Kidney epithelial cell (primary cell): ENCODE results near the gene CLEC11A. TPM values are rescaled to one million over a fixed set of nuclear protein-coding genes. Genes with fewer than 3 reads are reported as not detected.

Experiments
- DNase-seq: peaks from one replicate; pipeline ENCODE4 v3.0.0-alpha.2; 2010; ENCODE audit warnings: low read depth
- H3K27me3 ChIP-seq: 2 replicates; pipeline ENCODE4 v1.6.0; 2011; ENCODE audit warnings: low read length; ENCODE audit not compliant: control insufficient read depth, insufficient read depth
- H3K36me3 ChIP-seq: 2 replicates; pipeline ENCODE4 v1.5.1; 2011; ENCODE audit warnings: low read length; ENCODE audit not compliant: control insufficient read depth, insufficient read depth
- H3K4me3 ChIP-seq: 2 replicates; pipeline ENCODE4 v1.5.1; 2011; ENCODE audit warnings: low read depth, mild to moderate bottlenecking, control low read depth, low read length
- total RNA-seq: library from RNA; depleted of rRNA; stranded (reverse); fragments of >200 nt; gene quantifications from 2 replicates; pipeline ENCODE4 v1.2.3, GENCODE V29; 2015
- TF ChIP-seq, protein P1 (sequence below): IDR thresholded peaks from 2 replicates; pipeline ENCODE4 v1.5.1; 2011; ENCODE audit warnings: mild to moderate bottlenecking, moderate library complexity, low read length, control low read depth, inconsistent platforms; ENCODE audit not compliant: insufficient read depth, poor library complexity, severe bottlenecking

CLEC11A gene
- total RNA-seq, 1 donor from 2014 or later: 6.0 TPM

DNA sequence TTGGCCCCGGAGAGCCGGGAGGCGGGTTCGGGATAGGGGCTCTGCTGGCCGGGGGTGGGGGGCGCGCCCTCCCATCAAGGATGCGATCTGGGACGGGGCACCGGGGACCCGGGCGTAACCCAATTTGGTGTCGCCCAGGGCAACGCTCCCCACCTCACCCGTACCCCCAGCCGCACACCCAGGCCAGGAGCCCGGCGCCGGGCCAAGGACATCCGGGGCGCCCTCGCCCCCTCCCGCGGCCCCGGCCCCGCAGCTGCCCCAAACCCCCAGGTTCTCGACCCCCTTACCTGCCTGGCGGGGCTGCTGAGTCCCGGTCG is 4.1 kb upstream of the CLEC11A start:
- Histone ChIP-seq H3K4me3 (peak overlapping the region; percentile 48), H3K36me3 (no peaks in the 10 kb centered on the region), H3K27me3 (peaks cover 30% of the 10 kb centered on the region)
- DNase-seq: no peak
- TF ChIP-seq, protein P1, sequence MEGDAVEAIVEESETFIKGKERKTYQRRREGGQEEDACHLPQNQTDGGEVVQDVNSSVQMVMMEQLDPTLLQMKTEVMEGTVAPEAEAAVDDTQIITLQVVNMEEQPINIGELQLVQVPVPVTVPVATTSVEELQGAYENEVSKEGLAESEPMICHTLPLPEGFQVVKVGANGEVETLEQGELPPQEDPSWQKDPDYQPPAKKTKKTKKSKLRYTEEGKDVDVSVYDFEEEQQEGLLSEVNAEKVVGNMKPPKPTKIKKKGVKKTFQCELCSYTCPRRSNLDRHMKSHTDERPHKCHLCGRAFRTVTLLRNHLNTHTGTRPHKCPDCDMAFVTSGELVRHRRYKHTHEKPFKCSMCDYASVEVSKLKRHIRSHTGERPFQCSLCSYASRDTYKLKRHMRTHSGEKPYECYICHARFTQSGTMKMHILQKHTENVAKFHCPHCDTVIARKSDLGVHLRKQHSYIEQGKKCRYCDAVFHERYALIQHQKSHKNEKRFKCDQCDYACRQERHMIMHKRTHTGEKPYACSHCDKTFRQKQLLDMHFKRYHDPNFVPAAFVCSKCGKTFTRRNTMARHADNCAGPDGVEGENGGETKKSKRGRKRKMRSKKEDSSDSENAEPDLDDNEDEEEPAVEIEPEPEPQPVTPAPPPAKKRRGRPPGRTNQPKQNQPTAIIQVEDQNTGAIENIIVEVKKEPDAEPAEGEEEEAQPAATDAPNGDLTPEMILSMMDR: no peak

DNA sequence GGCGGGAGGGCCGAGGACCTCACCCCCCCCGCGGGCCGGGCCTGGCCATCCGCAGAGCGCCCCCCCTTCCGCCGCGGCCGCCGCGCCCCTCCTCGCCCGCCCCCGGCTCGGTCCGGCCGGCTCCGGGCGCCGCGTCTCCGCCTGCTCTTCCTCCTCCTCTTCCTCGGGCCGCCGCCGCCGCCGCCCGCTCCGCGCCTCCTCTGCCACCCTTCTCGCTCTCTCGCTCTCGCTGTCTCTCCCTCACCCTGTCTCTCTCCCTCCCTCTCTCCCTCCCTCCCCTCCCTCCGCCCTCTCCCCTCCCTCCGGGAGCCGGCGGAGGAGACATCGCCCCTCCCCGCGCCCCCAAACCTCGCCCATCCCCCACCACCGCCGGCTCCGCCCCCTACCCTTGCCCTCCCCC is 3.6 kb upstream of the CLEC11A start, which contains the start of gene SHANK1:
Gene SHANK1, minus strand, starts transcription at position 237 of the 400 bp plus-strand sequence. CDS start 2,883 bp downstream, outside the sequence.
- H3K27me3 ChIP-seq: peaks cover 30% of the 10 kb centered on the region
- H3K36me3 ChIP-seq: no peaks in the 10 kb centered on the region
- TF ChIP-seq, protein P1: no peak
- H3K4me3 ChIP-seq: peak within 1 kb of the TSS; percentile 48
- DNase-seq: no peak

DNA sequence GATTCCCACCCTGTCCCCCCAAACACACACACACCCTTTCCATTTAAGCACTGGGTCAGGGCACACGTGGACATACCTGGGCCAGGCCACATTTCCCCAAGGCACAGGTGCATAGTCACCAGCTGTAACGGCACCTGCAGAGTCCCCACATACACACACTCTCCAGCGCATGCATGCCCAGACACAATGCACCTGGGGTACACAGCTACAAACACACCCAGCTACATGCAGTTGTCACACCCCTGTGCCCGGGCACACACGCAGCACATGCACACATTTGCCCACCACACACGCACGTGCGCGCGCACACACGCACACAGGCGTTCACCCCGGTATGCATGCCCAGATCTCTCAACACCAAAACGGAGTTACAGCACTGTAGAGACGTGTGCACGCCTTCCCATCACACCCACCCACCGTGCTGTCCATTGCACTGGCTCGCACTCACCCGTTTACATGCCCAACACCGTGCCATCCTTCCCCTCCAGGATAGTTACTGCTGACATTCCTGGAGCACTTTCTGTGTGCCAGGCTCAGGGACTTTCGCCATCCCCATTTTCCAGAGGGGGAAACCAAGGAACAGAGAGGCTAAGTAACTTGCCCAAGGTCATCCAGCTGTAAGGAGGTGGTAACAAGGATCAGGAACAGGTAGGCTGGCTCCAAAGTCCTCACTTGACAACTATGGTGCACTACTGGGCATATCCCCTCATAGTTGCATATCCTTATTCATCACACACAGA is 2.8 kb upstream of the CLEC11A start:
- TF ChIP-seq, protein P1: no peak
- no peak overlapping the region for H3K4me3 ChIP-seq
- H3K36me3 ChIP-seq: no peaks in the 10 kb centered on the region
- peaks cover 30% of the 10 kb centered on the region for H3K27me3 ChIP-seq
- no peak for DNase-seq

DNA sequence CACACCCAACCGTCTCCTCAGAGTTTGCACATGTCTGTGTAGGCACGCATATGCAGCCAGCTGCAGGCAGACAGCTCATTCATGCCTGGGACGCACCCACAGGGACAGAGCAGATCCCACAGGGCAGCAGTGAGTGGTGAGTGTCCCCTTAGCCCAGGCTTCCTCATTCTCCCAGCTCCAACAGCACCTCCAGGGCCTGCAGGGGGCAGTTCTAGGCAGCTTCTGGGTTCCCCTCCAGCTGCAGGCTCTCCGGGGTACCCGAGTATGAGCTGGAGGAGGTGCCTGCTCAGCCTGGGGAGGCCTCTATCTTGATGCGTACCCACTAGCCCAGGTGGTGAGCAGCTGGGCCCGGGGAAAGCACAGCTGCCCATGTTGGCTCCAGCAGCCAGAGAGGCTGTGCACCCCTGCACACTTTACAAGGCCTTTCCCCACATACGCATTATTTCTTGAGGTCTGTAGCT is 2.2 kb upstream of the CLEC11A start:
- Histone ChIP-seq H3K36me3 (no peaks in the 10 kb centered on the region), H3K4me3 (no peak overlapping the region), H3K27me3 (peaks cover 28% of the 10 kb centered on the region)
- TF ChIP-seq, protein P1: peak; percentile 2
- no peak for DNase-seq

DNA sequence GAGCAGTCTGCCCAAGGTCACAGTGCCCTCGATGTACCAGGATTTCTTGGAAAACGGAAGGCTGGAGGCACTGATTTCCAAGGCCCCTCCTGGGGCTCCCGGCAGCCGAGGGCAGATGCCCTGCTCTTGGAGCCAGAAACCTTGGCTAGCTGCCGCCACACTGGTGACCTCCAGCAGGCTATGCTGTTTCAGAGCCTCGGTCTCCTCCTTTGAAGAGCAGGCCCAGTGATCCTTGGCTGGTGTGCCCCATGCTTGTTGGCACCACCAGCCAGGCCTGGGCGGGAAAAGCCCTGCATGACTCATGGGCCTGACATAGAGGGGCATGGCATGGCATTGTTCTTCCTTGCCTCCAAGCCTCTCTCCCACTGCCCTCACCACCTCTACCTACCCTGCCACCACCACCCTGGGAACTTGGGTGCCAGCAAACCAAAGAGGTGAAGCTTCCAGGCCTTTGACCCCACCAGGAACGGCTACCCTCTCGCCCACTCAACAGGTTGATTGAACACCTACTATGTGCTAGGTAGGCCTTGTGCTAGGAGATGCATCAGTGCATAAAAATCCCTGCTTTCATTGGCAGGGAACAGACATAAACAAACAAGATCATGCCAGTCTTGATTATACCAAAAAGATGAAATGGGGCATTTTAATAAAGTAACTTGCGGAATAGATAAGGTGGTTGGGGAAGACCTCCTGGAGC is 1.6 kb upstream of the CLEC11A start:
- Histone ChIP-seq H3K36me3 (no peaks in the 10 kb centered on the region), H3K27me3 (peaks cover 28% of the 10 kb centered on the region), H3K4me3 (no peak overlapping the region)
- DNase-seq: no peak
- TF ChIP-seq, protein P1: no peak
